ENCODE results near the gene USH2A. TPM values are rescaled to one million over a fixed set of nuclear protein-coding genes. Genes with fewer than 3 reads are reported as not detected.

USH2A gene
- total RNA-seq, 1 donor from 2014 or later, result 0.04 TPM

GRCh38 chr1:216144661-216145450 lies 278.4 kb downstream of the USH2A start:
- H3K27ac ChIP-seq, result no peak overlapping the region
- H3K4me3 Mint-ChIP-seq, result no peak overlapping the region

GRCh38 chr1:216142921-216143320 lies 280.3 kb downstream of the USH2A start:
- H4K20me1 ChIP-seq (ENCODE audit: low read depth), result no peaks in the 10 kb centered on the region
- no peak overlapping the region for H3K9ac ChIP-seq
- H3K4me3 Mint-ChIP-seq, result no peak overlapping the region
- no peaks in the 10 kb centered on the region for H3F3A ChIP-seq (ENCODE audit: low read depth)
- DNase-seq (ENCODE audit: low spot score), result no peak
- no peaks in the 10 kb centered on the region for H3K9me3 ChIP-seq (ENCODE audit: low read depth)
- H3K36me3 ChIP-seq, result no peaks in the 10 kb centered on the region
- no peak for TF ChIP-seq EZH2 (IDR thresholded peaks at IDR 0.05)
- TF ChIP-seq CTCF (IDR thresholded peaks at IDR 0.05), result no peak
- TF ChIP-seq EZH2phosphoT487 (IDR thresholded peaks at IDR 0.05), result no peak
- no peaks in the 10 kb centered on the region for H3K9me3 Mint-ChIP-seq
- H3K4me2 ChIP-seq, result no peak overlapping the region
- peaks cover 8% of the 10 kb centered on the region for H3K4me1 Mint-ChIP-seq
- H3K4me3 ChIP-seq, result no peak overlapping the region
- H3K27me3 ChIP-seq, result no peaks in the 10 kb centered on the region
- H3K36me3 Mint-ChIP-seq, result no peaks in the 10 kb centered on the region
- H3K27ac Mint-ChIP-seq, result no peak overlapping the region
- no peak overlapping the region for H3K27ac ChIP-seq
- peak overlapping the region; percentile 50 for H2AFZ ChIP-seq (replicated peaks)
- peaks cover 4% of the 10 kb centered on the region for H3K27me3 Mint-ChIP-seq (ENCODE audit: insufficient read depth, low read depth)
- no peaks in the 10 kb centered on the region for H3K4me1 ChIP-seq
- H3K79me2 ChIP-seq (ENCODE audit: low read depth), result no peaks in the 10 kb centered on the region

More at GRCh38 chr1:216144661-216145450, 278.4 kb downstream of the USH2A start:
- H3K27me3 ChIP-seq, result no peaks in the 10 kb centered on the region
- Mint-ChIP-seq H3K36me3 (no peaks in the 10 kb centered on the region), H3K4me1 (peaks cover 8% of the 10 kb centered on the region), H3K9me3 (no peaks in the 10 kb centered on the region), H3K27me3 (ENCODE audit: insufficient read depth, low read depth) (peaks cover 4% of the 10 kb centered on the region), H3K27ac (no peak overlapping the region)
- H3K4me1 ChIP-seq, result no peaks in the 10 kb centered on the region
- H2AFZ ChIP-seq (replicated peaks), result peak overlapping the region; percentile 5
- H3K9ac ChIP-seq, result no peak overlapping the region
- no peaks in the 10 kb centered on the region for H3K79me2 ChIP-seq (ENCODE audit: low read depth)
- H3K9me3 ChIP-seq (ENCODE audit: low read depth), result no peaks in the 10 kb centered on the region
- no peak for TF ChIP-seq CTCF (IDR thresholded peaks at IDR 0.05)
- TF ChIP-seq EZH2 (IDR thresholded peaks at IDR 0.05), result no peak
- H3K4me3 ChIP-seq, result no peak overlapping the region
- DNase-seq (ENCODE audit: low spot score), result no peak
- no peaks in the 10 kb centered on the region for H3F3A ChIP-seq (ENCODE audit: low read depth)
- H3K36me3 ChIP-seq, result no peaks in the 10 kb centered on the region
- H4K20me1 ChIP-seq (ENCODE audit: low read depth), result no peaks in the 10 kb centered on the region
- H3K4me2 ChIP-seq, result no peak overlapping the region

GRCh38 chr1:216140730-216141524 lies 282.3 kb downstream of the USH2A start:
- Mint-ChIP-seq H3K4me3 (no peak overlapping the region), H3K27ac (no peak overlapping the region), H3K36me3 (no peaks in the 10 kb centered on the region), H3K4me1 (peaks cover 8% of the 10 kb centered on the region), H3K9me3 (no peaks in the 10 kb centered on the region), H3K27me3 (ENCODE audit: insufficient read depth, low read depth) (no peaks in the 10 kb centered on the region)
- Histone ChIP-seq H3K4me2 (no peak overlapping the region), H3K36me3 (no peaks in the 10 kb centered on the region), H3K27me3 (no peaks in the 10 kb centered on the region), H3K9me3 (ENCODE audit: low read depth) (no peaks in the 10 kb centered on the region), H3K79me2 (ENCODE audit: low read depth) (no peaks in the 10 kb centered on the region), H4K20me1 (ENCODE audit: low read depth) (no peaks in the 10 kb centered on the region), H3K27ac (no peak overlapping the region), H2AFZ (replicated peaks) (peak overlapping the region; percentile 3), H3K4me1 (no peaks in the 10 kb centered on the region), H3K4me3 (no peak overlapping the region), H3K9ac (no peak overlapping the region), H3F3A (ENCODE audit: low read depth) (no peaks in the 10 kb centered on the region)
- no peak for TF ChIP-seq EZH2phosphoT487 (IDR thresholded peaks at IDR 0.05)
- no peak for TF ChIP-seq EZH2 (IDR thresholded peaks at IDR 0.05)
- no peak for TF ChIP-seq CTCF (IDR thresholded peaks at IDR 0.05)
- peak; percentile 4 for DNase-seq (ENCODE audit: low spot score)
